Stimulated activated CD4-positive, alpha-beta T cell treated with anti-CD3 and anti-CD28 coated beads, Interleukin-2, amount 100 ng/mL, for 24 hours (primary cell): ENCODE results near the gene UPP2.

Experiments used
- DNase-seq, 2 donors: peaks; one replicate each; pipeline ENCODE4 v3.0.0-alpha.2; 2020

The UPP2 gene

DNA sequence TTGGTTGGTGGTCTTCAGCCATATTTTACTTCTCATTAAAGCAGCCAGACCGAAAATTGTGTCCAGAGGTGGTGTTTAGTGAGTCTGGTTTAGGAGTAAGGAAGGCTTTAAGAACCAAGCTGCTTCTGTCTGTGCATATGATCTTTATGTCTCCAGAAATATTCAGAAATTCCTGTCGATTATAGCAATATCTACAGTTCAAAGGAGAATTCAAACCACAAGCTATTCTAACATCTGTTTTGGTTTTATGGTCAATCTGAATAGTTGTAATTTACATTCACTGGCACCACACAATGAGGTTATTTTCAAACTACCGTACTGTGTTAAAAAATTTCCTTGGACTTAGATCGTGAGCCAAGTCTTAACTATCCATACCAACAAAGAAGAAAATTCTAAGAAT is 11.3 kb downstream of the UPP2 start:
- no peak for DNase-seq

DNA sequence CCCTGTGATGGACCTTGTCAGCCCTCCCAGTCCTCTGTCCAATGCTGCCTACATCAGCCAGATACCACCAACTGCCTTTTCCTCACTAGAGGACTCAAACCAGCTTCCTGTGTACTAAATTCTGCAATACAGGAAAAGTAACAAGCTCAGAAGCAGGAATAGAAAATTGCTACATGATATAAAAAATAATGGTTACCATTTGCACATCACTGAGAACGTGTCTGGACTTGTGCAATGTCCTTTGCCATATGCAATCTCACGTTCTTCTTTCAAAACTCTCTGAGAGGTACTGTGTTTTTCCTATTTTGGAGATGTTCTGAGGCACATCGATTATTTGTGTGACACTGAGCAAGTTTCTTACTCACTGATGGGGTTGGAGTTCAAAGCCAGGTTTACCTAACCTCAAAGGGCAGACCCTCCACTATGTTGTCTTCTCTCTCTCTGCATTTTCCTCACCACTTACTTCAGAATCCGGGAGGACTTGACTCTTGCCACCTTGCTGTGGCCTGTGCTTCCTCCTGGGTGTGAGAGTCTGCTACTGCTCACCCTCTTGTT is 12.1 kb downstream of the UPP2 start:
- no peak for DNase-seq

DNA sequence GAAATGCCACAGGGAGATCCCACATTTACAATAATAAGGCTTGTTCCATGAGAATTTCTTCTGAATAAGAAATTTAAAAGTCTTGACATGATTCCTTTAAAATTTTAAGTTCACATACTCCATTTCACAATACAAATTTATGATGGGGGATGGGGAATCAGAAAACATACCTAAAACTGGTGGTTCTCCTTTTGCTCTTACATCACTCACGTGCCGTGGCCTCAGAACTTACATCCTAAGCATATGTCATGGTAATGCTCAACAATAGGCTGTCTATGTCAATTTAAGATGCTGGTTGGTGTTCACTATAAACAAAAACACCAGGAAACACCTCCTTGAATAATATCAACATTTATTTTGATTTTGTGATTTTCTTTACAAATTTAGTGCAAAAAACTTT is 12.8 kb downstream of the UPP2 start:
- DNase-seq = no peak

DNA sequence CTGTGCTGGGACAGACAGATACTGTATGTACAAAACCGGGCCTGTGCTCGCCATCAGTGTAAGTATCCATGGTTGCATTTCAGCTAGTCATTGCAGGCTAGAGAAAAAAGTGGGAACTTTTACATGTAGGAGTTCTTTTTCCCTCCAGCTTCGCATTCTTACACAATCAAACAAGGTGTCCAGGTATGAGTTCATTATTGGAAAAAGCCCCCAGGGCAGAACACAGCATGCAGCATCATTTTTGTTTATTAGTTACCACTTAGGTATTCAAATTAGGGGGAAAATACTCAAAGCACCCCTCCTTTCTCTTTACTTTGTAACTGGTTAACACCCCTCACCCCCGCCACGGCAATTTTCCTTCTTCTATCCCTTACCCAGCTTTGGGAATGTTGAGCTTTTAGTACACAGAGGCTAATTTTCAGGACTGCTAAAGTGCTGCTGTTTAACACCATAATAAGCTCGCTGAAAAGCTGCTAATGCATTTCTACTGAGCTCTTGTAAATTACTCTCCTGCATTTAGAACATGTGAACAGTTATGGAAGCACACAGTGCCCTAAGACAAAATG is 13.6 kb downstream of the UPP2 start:
- no peak for DNase-seq

DNA sequence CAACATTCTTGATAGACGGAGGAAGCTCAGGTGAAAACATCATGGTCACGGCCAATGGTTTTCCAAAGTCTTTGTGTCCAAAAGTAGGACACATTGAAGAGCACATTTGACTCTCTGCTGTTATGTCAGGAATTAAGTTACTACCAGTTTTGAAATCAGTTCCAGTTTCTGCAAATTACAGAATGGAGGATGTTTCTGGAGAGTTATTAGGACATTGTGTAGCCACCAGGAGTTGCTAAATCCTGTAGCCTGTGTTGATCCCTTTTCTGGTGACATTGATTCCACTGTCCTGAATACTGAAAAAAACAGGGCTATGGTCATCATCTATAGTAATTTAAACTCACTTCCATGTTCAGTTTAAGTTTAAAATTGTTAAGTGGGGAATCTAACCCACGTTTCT is 15.3 kb downstream of the UPP2 start:
- DNase-seq = no peak

DNA sequence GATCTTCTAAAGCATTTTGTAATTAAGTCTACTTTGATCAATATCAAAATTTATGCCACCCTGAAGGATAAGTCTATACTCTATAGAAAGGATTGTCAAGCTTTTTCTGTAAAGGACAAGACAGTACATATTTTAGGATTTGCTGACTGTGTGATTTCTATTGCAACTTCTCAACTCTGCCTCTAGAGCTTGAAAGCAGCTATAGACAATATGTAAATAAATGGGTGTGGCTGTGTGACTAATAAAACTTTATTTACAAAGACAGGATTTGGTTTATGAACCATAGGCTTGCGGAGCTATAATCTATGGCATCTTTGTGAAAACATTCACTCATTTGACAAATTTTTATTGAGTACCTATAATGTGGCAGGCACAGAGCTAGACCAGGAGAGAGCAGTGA is 18.4 kb downstream of the UPP2 start:
- DNase-seq = no peak

DNA sequence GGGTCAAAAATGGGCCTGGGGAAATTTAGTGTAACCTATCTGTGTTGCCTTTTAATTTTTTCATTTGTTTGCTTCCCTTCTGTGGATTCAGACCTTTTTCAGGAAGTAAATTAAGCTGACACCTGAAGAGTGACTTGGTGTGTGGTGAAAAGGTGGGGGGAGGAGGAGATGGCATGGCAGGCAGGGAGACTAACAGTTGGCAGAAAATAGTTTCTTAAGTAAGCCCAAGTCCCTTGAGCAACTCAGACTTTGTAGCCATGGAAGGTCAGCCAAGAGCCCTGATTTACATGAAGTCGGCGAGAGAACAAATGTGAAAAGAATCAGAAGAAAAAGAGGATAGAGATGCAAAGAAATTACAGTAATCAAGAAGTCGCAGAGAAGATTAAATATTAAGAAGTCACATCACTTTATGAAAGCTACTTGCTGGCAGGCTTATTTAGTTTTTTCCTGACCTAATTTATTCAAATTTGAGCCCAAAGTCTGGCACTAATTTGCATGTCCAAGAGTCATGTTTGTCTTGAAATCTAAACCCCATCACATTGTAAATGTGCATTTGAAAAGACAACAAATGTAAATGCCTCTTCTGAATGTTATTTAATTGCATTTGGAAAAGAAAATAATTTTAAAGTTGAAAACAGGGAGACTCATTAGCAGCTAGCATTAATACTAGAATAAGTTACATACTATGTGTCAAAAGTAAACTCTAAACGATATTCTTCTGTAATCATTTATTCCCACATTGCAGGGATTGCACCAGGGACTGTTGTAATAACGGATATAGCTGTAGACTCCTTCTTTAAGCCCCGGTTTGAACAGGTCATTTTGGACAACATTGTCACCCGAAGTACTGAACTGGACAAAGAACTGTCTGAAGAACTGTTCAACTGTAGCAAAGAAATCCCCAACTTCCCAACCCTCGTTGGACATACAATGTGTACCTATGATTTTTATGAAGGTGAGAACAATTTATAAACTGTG is 19.3 kb downstream of the UPP2 start:
- no peak for DNase-seq

DNA sequence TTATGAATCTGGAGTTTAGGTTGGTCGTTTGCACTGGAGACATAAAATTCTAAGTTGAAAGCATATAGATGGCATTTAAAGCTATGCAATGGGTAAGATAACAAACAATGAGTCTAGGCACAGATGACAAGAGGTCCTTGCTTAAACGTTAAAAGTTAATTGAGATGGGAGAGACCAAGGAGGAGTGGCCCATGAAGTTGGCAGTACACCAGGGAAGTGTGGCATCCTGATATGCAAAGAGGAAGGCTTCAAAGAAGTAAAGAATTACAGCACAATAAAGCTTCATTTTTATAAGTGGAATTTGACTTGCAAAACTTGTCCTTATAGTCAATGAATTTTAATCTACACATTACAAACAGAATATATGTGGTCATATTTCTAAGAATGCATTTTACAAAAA is 23.2 kb downstream of the UPP2 start:
- DNase-seq = no peak

DNA sequence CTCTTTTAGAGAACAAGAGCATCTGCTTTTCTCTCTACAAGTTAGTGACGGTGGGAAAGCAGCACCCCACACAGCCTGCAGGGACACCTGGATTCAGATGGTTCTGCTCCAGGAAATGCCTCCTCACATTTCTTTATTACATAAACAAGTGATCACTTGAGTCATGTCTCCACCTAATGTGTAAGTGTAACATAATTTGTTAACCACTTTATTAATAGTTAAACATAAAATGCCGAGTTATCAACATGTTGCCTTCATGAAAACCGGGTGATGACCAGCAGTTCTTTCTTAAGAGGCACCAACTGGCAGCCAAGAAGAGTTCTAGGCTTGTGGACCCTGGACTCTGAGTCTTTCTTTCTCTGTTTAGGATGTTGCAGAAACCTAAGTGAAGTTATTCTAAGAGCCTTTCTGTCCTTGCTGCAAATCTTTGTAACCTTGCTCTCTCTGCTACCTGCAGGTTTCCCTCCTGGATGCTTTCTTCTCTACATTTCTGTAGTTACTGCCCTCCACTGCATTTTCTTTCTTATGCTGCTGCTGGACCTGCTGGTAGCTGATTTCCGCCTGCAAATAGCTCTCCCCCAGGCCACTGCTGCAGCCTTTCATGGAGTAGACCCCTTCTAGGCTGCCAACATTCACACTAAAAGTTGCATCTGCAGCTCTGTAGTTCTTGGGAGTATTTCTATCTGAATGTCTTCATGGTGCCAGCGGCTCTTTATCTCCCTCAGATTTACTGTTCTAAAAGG is 24.3 kb downstream of the UPP2 start:
- no peak for DNase-seq

DNA sequence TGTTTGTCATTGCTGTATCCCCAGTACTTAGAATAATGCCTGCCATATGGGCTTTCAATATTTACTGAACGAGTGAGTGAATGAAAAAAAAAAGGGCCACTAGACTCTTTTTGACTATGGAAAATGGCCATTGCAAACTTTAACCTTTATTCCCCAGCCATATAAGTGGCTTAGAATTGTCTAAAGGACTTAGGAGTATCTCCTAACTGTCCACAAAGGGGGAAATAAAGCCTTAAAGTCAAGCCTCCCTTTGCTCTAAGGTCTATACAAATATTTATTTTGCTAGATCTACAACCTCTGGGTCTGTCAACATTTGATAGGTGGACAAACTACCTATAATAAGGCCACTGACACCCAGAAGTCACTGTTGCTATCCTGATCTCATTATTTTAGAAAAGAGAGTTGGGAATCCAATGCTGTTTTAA is 25.7 kb downstream of the UPP2 start:
- no peak for DNase-seq

DNA sequence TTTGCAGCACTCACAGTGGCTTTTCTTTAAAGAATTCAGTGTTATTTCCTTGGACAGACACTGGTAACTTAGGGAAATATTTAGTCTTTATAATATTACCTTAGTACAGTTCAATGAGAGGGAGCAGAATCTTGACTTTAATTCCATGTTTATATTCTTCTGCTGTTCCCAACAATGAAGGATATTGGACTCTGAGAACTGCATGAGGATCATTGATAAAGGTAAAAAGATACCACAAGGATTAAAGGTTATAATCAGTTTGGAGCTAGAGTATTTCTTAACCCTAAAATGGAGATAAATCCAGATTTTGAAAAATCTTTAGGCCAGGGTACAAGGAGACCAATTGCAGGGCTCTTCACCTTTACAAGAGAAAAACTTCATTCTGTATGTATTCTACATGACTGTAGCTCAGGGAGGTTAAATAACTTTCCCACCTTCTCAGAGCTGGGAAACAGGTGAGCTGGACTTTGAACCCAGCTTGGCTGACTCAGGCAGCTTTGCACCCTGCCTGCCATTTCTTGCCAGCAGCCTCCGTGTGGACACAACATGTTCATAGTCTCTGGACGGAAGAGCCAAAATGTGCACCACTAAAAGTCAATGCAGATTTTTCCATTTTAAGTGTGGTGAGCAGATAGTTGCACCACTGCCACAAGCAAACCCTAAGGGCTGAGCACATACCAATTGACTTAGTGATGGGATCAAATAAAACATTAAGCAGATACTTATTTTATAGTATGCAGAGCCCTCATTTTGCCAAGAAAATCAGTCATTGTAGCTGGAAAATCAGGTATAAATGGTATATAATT is 26.7 kb downstream of the UPP2 start:
- DNase-seq = no peak

DNA sequence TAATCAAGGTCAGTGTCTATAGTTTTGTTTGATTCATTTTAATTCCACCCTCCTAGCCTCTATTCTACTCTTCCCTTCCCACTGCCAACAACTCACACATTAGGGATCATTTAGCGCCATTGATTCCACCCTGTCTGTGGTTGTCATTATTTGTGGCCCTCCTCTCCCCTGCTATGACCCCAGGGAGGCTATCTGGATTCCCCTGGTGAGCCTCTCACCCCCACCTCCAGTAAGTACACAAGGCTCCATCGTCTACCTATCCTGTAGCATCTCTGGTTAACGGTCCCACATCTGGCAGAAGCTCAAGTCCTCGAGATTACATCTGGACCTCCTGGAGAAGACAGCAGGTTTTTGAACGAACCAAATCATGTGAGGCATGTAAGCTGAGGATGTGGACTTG is 27.4 kb downstream of the UPP2 start:
- DNase-seq = no peak

DNA sequence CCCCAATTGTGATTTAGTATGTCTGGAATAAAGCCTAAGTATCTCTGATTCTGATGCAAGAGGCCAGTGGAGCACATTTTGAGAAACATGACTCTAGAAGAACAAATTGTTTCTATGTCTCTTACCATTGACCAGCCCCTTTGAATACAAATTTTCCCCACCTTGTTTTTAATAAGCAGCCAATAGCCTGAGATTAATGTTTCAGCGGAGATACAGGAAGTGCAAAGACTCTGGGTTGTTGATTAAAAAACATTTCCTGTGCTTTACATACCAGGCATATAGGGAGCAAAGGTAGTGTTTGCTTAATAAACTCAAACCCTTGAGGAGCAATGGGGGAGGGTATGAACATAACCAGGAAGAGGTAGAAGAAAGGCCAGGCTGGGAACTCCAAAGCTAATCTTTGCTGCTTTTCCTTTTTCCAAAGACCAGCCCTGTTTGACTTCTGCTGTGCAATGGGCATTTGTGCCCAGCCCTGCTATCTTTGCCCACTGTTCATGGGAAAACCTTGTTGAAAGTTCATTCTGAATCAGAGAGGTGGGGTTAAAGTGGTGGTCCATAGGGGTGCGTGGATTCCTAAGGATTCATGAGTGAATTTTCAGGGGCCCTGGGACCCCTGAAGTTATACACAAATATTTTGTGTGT is 29.3 kb downstream of the UPP2 start:
- no peak for DNase-seq

DNA sequence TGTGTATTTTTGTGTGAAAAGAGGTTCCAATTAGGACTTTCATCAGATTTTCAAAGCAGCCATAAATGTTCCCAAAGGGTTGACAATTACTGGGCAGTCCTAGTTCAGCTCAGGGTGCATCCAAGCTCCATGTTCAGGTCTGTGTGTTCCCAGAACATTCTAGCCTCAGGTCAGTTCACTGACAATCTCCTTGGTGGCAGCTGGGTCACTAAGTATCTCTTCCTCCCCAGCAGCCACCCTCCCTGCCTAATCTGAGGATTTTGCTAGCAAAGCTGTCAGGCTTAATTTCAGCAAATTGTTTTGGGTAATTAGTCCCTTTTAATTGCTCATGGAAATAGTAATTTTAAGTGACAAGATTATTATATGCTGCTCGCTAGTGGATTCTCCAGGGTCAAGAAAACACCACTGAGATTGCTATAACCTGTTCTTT is 29.8 kb downstream of the UPP2 start:
- DNase-seq = no peak

DNA sequence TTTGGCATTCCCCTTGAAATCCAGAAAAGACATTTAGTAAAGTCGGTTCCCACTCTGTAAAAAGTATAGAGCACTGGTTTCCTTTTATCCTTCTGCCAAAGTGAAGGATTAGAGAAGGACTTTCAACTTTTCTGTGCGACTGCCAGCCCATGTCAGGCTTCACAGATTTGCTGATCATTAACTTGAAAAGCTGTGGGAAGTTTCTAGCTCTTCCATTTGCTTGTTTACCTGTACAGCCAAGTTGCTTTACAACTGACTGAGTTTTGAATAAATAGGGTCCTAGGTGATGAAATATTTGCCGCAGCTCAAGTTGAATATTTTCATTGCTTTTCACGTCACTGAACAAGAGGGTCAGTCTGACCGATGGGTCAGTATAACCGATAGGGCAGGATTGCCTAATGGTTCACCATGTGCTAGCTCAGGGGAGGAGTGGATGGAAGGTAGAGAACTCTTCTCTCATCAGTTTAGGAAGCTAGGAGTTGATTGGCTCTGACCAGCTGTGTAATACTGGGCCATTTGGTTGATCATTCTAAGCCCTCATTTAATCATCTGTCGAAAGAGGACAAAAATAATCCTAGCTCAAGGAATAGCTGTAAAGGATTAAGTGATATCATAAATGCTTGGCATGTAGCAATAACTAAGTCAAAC is 30.4 kb downstream of the UPP2 start:
- DNase-seq = no peak

DNA sequence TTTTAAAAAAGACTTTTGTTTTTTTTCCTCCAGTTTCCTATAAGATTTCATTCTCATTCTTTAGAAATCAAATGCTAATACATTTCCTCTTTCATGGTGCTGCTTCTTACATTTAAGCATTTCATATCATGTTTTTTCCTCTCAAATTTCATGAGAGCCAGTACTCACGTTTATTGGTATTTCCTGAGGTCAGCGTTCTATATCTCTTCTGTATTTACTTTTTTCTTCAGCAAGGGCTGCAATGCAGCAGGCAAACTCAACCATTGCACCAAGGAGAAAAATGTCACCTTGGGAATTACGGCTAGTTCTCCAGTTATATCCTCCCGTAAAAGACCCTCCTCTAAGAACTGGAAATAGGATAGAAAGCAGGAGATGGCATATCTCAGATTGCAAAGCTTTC is 32.4 kb downstream of the UPP2 start:
- no peak for DNase-seq

DNA sequence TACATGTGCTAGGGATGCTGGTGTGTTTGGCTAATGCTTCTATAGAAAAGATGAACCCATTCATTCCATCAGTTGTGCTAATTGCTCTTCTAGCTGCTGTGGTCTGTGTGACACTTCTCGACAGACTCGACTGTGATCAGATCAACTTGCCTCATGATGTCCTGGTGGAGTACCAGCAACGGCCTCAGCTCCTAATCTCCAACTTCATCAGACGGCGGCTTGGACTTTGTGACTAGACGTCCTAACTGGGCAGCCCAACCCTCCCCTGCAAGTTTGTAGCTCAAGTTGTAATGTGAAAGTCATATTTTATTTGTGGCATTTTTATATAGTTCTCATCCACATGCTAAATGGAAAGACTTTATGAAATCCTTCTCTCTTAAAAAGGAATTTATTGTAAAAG is 33.0 kb downstream of the UPP2 start:
- DNase-seq = no peak

DNA sequence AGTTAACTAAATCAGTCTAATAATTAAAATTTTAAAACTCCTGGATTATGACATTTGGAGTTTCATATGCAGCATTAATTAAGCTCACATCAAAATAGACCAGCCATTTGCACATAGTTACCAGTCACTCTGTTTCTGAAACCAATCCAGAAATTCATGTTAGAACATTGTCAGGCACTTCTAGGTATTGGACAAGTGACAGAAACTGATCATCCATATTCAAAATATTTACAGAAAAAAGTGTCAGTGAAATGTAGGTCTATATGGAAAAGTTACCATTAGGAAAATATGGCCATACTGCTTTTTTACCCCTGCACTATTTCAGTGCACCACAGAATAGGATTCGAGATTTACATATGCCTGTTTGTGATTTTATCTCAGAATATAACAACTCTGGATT is 33.4 kb downstream of the UPP2 start:
- DNase-seq = no peak

DNA sequence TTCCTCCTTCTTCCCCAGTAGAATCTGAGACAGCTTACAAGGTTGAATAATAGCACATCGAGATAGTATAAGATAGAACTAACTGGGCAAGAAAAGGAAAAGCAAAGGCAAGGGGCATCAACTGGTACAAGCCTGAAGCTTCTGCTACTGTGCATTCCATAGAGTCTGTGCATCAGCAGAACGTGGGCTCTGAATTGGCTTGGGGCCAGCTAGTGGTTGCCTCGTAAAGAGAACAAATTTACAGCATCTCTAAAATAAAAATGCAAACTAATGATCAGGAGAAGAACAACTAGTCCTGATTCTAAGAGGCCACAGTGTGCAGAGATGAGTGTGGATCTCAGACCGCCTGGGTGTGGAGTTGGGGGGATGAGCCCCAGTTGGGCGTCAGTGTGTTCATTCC is 36.6 kb downstream of the UPP2 start:
- no peak for DNase-seq

DNA sequence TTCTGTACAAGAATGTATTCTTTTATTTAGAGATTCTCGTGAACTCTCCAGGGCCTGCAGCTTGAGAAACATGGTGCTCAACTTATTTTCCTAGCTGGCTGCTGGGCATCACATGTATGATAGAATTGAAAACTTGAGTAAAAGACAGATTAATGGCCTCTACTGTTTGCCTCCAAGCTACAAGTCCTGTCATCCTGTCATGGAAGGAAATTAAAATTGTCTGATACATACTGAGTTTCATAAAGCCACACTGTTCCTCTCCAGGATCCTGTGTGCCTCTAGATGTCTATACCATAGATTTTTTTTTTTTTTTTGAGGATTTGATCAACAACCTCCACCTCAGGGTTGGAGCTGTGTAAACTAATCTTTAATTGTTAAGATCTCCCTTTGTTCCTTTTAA is 38.5 kb downstream of the UPP2 start:
- no peak for DNase-seq

DNA sequence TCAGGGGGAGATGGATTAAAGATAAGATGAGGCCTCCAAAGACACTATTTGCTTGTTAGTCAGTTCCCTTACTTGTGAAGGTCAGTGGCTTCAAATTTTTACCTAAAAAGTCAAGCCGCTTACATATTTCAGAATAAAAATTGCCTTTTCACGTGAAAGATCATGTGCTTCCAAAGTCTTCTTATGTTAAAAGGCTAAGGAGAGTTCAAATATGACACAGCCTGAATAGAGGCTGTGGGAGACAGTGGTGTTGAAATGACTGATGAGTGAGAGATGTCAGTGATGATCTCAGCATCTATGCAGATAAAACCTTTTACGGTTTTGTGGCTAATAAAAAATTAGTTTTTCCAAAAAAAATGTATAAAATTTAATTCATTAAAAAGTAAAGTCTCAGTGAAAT is 40.5 kb downstream of the UPP2 start:
- no peak for DNase-seq
